Mesendoderm (in vitro differentiated cells): ENCODE results near the gene DISC1.

Source experiments
- DNase-seq: peaks from one replicate; pipeline ENCODE4 v3.0.0; 2013
- H2AK5ac ChIP-seq: 2 replicates; pipeline ENCODE4 v1.6.1; 2013; ENCODE audit warnings: low read length, inconsistent platforms
- H2BK120ac ChIP-seq: 2 replicates; pipeline ENCODE4 v1.6.1; 2013; ENCODE audit warnings: low read depth, mild to moderate bottlenecking, low read length, moderate library complexity, mixed read lengths
- H2BK15ac ChIP-seq: replicated peaks from 2 replicates; pipeline ENCODE4 v1.6.1; 2013; ENCODE audit warnings: low read depth, mild to moderate bottlenecking, moderate library complexity
- H2BK5ac ChIP-seq: 2 replicates; pipeline ENCODE4 v1.6.1; 2013; ENCODE audit warnings: low read length, inconsistent platforms
- H3K18ac ChIP-seq: 2 replicates; pipeline ENCODE4 v1.6.1; 2013; ENCODE audit warnings: mild to moderate bottlenecking, low read length, mixed read lengths
- H3K23ac ChIP-seq: one replicate; pipeline ENCODE4 v1.6.1; 2013; ENCODE audit warnings: low read length
- H3K27ac ChIP-seq: 2 replicates; pipeline ENCODE4 v1.5.1; 2013; ENCODE audit warnings: low read depth, mild to moderate bottlenecking, inconsistent platforms, low read length, moderate library complexity
- H3K27me3 ChIP-seq: 2 replicates; pipeline ENCODE4 v1.6.1; 2013; ENCODE audit warnings: low read length, control low read depth, mild to moderate bottlenecking, inconsistent platforms; ENCODE audit not compliant: insufficient read depth, poor library complexity
- H3K36me3 ChIP-seq: 2 replicates; pipeline ENCODE4 v1.6.1; 2013; ENCODE audit warnings: low read length, inconsistent platforms; ENCODE audit not compliant: control insufficient read depth, insufficient read depth
- H3K4ac ChIP-seq: one replicate; pipeline ENCODE4 v1.6.1; 2013; ENCODE audit warnings: low read depth, mild to moderate bottlenecking, low read length, moderate library complexity
- H3K4me1 ChIP-seq: 2 replicates; pipeline ENCODE4 v1.6.1; 2013; ENCODE audit warnings: low read depth, low read length, inconsistent platforms; ENCODE audit not compliant: control insufficient read depth
- H3K4me2 ChIP-seq: 2 replicates; pipeline ENCODE4 v1.6.1; 2013; ENCODE audit warnings: low read length
- H3K4me3 ChIP-seq: 2 replicates; pipeline ENCODE4 v1.5.1; 2013; ENCODE audit warnings: mild to moderate bottlenecking, low read length
- H3K56ac ChIP-seq: one replicate; pipeline ENCODE4 v1.6.1; 2013; ENCODE audit warnings: low read length
- H3K79me1 ChIP-seq: 2 replicates; pipeline ENCODE4 v1.6.1; 2013; ENCODE audit warnings: low read length, inconsistent platforms
- H3K79me2 ChIP-seq: 2 replicates; pipeline ENCODE4 v1.6.1; 2013; ENCODE audit warnings: mild to moderate bottlenecking, low read length; ENCODE audit not compliant: control insufficient read depth, insufficient read depth
- H3K9ac ChIP-seq: 2 replicates; pipeline ENCODE4 v1.6.1; 2013; ENCODE audit warnings: low read length, inconsistent platforms
- H4K5ac ChIP-seq: one replicate; pipeline ENCODE4 v1.6.1; 2013; ENCODE audit warnings: low read length
- H4K8ac ChIP-seq: one replicate; pipeline ENCODE4 v1.6.1; 2013; ENCODE audit warnings: low read depth, mild to moderate bottlenecking, control low read depth, low read length, moderate library complexity
- WGBS: extraction: QIAGEN DNeasy Blood & Tissue Kit; methylation state at CpG from one replicate; pipeline ENCODE4 v1.1.7; 2013; ENCODE audit warnings: low lambda C conversion rate, missing lambda C conversion rate; ENCODE audit not compliant: insufficient coverage; ENCODE audit errors: extremely low coverage; 5-methylcytosine and 5-hydroxymethylcytosine counted together

The DISC1 gene

GRCh38 chr1:231849981-231850380, 223.4 kb downstream of the DISC1 start:
- Histone ChIP-seq H3K4ac (no peak overlapping the region), H2BK15ac (no peak overlapping the region), H2BK5ac (no peak overlapping the region), H3K9ac (no peak overlapping the region), H3K18ac (no peak overlapping the region), H4K8ac (no peak overlapping the region), H4K5ac (no peak overlapping the region), H3K56ac (no peak overlapping the region), H3K4me1 (no peaks in the 10 kb centered on the region), H3K27me3 (no peaks in the 10 kb centered on the region), H2BK120ac (no peak overlapping the region), H3K79me1 (no peaks in the 10 kb centered on the region), H3K27ac (no peak overlapping the region), H3K23ac (no peak overlapping the region), H3K79me2 (no peaks in the 10 kb centered on the region), H2AK5ac (no peak overlapping the region), H3K4me3 (no peak overlapping the region), H3K4me2 (no peak overlapping the region), H3K36me3 (no peaks in the 10 kb centered on the region)
- DNase-seq: no peak
- WGBS: no CpG with 5 or more reads among the region's 5 CpGs

DNA sequence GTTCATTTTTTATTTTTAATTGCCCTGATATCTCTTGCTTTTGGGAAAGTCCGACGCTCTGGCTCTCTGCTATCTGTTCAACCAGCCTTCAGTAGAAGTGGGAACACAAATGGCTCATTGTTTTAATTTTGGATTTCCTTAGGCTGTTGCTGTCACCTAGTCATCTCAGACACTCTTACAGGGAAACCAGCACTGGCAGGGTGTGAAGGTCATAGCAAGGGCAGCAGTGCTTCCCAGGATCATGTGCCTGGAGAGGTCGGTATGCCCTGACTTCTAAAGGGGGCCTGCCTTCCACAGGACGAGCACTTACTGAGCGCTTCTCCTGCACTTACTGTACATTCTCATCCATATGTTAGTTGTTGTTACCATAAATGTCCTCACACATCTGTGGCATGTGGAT, 224.2 kb downstream of the DISC1 start:
- H2BK5ac ChIP-seq: no peak overlapping the region
- no peaks in the 10 kb centered on the region for H3K79me1 ChIP-seq
- H2AK5ac ChIP-seq: no peak overlapping the region
- H3K4me1 ChIP-seq: no peaks in the 10 kb centered on the region
- H3K36me3 ChIP-seq: no peaks in the 10 kb centered on the region
- no peak overlapping the region for H3K27ac ChIP-seq
- H2BK120ac ChIP-seq: no peak overlapping the region
- no peak overlapping the region for H3K4me3 ChIP-seq
- no peak overlapping the region for H3K4ac ChIP-seq
- DNase-seq: no peak
- no peak overlapping the region for H4K5ac ChIP-seq
- H4K8ac ChIP-seq: no peak overlapping the region
- no peak overlapping the region for H3K18ac ChIP-seq
- no peaks in the 10 kb centered on the region for H3K79me2 ChIP-seq
- H3K27me3 ChIP-seq: no peaks in the 10 kb centered on the region
- no peak overlapping the region for H2BK15ac ChIP-seq
- WGBS: no CpG with 5 or more reads among the region's 5 CpGs
- H3K9ac ChIP-seq: no peak overlapping the region
- H3K4me2 ChIP-seq: no peak overlapping the region
- H3K56ac ChIP-seq: no peak overlapping the region
- no peak overlapping the region for H3K23ac ChIP-seq

DNA sequence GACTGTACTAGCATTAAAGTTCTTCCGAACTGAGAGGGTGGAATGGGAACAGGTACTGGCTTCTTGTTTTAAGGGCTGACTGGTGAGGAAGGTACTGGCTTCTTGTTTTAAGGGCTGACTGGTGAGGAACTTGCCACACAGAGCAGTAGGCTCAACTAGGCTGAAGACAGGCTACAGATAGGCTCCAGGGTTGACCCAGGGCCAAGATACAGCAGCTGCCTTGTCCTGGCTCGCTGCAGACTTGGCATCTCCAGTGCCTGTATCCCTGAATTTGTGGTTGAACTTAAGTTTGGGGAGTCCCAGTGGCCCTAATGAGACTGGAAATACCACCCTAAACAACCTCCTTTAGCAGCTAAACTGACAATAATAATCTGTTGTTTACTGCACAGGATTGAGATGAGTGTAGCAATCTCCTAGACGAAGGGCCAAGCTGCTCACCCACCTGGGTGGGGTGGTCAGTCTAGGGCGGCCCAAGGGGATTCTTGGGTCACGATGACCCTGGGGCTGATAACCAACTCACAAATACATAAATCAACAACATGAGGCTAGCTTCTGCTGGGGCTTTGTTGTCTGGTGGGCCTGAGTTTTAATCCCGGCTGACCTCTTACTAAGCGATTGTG, 227.1 kb downstream of the DISC1 start:
- Histone ChIP-seq H3K79me1 (no peaks in the 10 kb centered on the region), H3K18ac (no peak overlapping the region), H4K5ac (no peak overlapping the region), H4K8ac (no peak overlapping the region), H3K56ac (no peak overlapping the region), H3K36me3 (no peaks in the 10 kb centered on the region), H3K4me3 (no peak overlapping the region), H3K4me2 (no peak overlapping the region), H2BK15ac (no peak overlapping the region), H2BK120ac (no peak overlapping the region), H2BK5ac (no peak overlapping the region), H3K23ac (no peak overlapping the region), H3K79me2 (no peaks in the 10 kb centered on the region), H3K4me1 (no peaks in the 10 kb centered on the region), H3K9ac (no peak overlapping the region), H3K4ac (no peak overlapping the region), H2AK5ac (no peak overlapping the region), H3K27me3 (no peaks in the 10 kb centered on the region), H3K27ac (no peak overlapping the region)
- WGBS: no CpG with 5 or more reads among the region's 7 CpGs
- DNase-seq: no peak

DNA sequence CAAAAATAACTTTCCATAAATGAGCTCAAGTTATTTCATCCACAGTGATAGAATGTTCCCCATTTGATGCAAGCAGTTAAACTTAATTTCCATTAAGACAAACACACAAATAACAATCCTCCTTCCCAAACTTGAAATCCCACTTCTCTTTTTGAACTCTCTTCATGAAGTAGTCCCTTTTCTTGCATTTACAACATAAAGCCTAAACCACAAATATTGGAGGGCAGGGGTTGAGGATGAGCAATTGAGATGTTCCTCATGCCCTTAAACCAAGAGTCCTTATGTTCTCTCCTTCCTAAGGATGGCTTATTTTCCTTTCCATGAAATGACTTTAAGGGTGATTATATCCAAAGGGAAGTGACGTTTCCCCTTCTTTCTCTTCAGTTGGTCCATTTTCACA, 228.8 kb downstream of the DISC1 start:
- Histone ChIP-seq H3K79me2 (no peaks in the 10 kb centered on the region), H3K27me3 (no peaks in the 10 kb centered on the region), H3K4ac (no peak overlapping the region), H3K4me2 (no peak overlapping the region), H3K18ac (no peak overlapping the region), H3K36me3 (no peaks in the 10 kb centered on the region), H2BK5ac (no peak overlapping the region), H3K56ac (no peak overlapping the region), H4K5ac (no peak overlapping the region), H3K23ac (no peak overlapping the region), H4K8ac (no peak overlapping the region), H3K9ac (no peak overlapping the region), H2AK5ac (no peak overlapping the region), H3K4me1 (no peaks in the 10 kb centered on the region), H3K27ac (no peak overlapping the region), H2BK15ac (no peak overlapping the region), H2BK120ac (no peak overlapping the region), H3K79me1 (no peaks in the 10 kb centered on the region), H3K4me3 (no peak overlapping the region)
- DNase-seq: no peak
- WGBS: no CpG with 5 or more reads among the region's 1 CpG

DNA sequence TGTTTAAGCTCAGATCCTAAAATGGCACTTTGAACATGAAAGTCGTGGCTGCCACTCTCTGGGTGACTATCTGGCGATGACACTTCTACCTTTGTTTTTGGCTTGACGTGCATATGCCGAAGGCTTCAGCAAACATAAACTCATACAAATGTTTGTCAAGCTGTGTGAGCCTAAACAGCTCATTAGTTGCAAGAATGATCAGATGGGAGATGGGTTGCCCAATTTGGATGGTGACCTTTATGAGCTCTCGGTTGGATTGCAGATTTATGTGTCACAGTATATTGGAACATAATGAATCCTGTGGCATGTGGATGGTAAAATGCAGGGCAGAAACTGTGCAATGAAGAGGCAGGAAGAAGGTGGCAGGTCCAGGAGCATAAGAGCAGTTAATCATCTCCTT, 229.3 kb downstream of the DISC1 start:
- no peaks in the 10 kb centered on the region for H3K4me1 ChIP-seq
- H3K23ac ChIP-seq: no peak overlapping the region
- H3K79me2 ChIP-seq: no peaks in the 10 kb centered on the region
- no peak overlapping the region for H2BK120ac ChIP-seq
- H3K18ac ChIP-seq: no peak overlapping the region
- no peak for DNase-seq
- no peak overlapping the region for H4K5ac ChIP-seq
- no peaks in the 10 kb centered on the region for H3K79me1 ChIP-seq
- no CpG with 5 or more reads among the region's 5 CpGs for WGBS
- H3K4ac ChIP-seq: no peak overlapping the region
- H3K36me3 ChIP-seq: no peaks in the 10 kb centered on the region
- no peak overlapping the region for H3K9ac ChIP-seq
- H2BK15ac ChIP-seq: no peak overlapping the region
- H3K27me3 ChIP-seq: no peaks in the 10 kb centered on the region
- H4K8ac ChIP-seq: no peak overlapping the region
- H3K4me2 ChIP-seq: no peak overlapping the region
- no peak overlapping the region for H2BK5ac ChIP-seq
- H3K4me3 ChIP-seq: no peak overlapping the region
- H3K56ac ChIP-seq: no peak overlapping the region
- H3K27ac ChIP-seq: no peak overlapping the region
- H2AK5ac ChIP-seq: no peak overlapping the region

DNA sequence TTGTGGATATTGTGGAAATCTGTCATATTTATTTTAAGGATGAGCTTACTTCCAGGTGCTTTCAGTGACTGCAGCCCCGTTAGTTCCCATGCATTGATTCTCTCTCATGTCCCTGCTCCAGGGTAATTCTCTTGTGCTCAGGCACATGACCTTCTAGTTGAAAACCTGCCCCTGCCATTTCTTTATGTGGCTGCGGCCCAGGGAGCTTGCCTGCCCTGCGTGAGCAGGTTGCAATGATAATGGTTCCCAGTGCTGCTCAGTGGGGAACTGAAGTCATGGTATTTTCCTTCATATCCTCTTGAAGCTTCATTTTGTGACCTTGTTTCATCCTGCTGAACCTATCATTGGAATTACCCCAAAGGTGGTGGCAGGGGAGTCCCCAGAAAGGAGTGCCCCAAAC, 229.8 kb downstream of the DISC1 start:
- no peak overlapping the region for H3K23ac ChIP-seq
- WGBS: no CpG with 5 or more reads among the region's 3 CpGs
- H3K56ac ChIP-seq: no peak overlapping the region
- H2AK5ac ChIP-seq: no peak overlapping the region
- no peak overlapping the region for H3K4me3 ChIP-seq
- H3K4me1 ChIP-seq: no peaks in the 10 kb centered on the region
- no peak overlapping the region for H2BK5ac ChIP-seq
- no peak for DNase-seq
- H3K79me2 ChIP-seq: no peaks in the 10 kb centered on the region
- H3K4ac ChIP-seq: no peak overlapping the region
- H4K8ac ChIP-seq: no peak overlapping the region
- no peak overlapping the region for H3K18ac ChIP-seq
- H3K79me1 ChIP-seq: no peaks in the 10 kb centered on the region
- H4K5ac ChIP-seq: no peak overlapping the region
- H3K36me3 ChIP-seq: no peaks in the 10 kb centered on the region
- H3K27me3 ChIP-seq: no peaks in the 10 kb centered on the region
- no peak overlapping the region for H2BK15ac ChIP-seq
- H3K9ac ChIP-seq: no peak overlapping the region
- no peak overlapping the region for H3K27ac ChIP-seq
- H3K4me2 ChIP-seq: no peak overlapping the region
- no peak overlapping the region for H2BK120ac ChIP-seq
